Keratinocyte (primary cell): ENCODE results near the gene MAL. TPM values are rescaled to one million over a fixed set of nuclear protein-coding genes. Genes with fewer than 3 reads are reported as not detected.

Source experiments
- DNase-seq: peaks from one replicate; pipeline ENCODE4 v3.0.0-alpha.2; 2011; ENCODE audit warnings: low read depth, missing footprints, low spot score
- FAIRE-seq: peaks from 2 replicates; lab custom pipeline; 2011; peaks lifted over from hg19 to GRCh38; lab: Jason Lieb, UNC
- H2AFZ ChIP-seq: 2 replicates; pipeline ENCODE4 v1.6.0; 2012; ENCODE audit warnings: low read length, control low read depth, inconsistent platforms; ENCODE audit not compliant: control insufficient read depth
- H3K27ac ChIP-seq: 2 replicates; pipeline ENCODE4 v1.5.1; 2011; ENCODE audit warnings: low read length; ENCODE audit not compliant: control insufficient read depth, insufficient read depth
- H3K27me3 ChIP-seq: 3 replicates; pipeline ENCODE4 v1.6.0; 2011; ENCODE audit warnings: low read length; ENCODE audit not compliant: control insufficient read depth, insufficient read depth; ENCODE audit errors: extremely low read depth
- H3K36me3 ChIP-seq, 2 experiments: 2 replicates in 1 of 2; 3 replicates in 1 of 2; pipeline ENCODE4 v1.5.1; 2011; ENCODE audit warnings: low read length in 2 of 2, mild to moderate bottlenecking in 1 of 2; ENCODE audit not compliant: control insufficient read depth in 2 of 2, insufficient read depth in 2 of 2; ENCODE audit errors: extremely low read depth in 1 of 2
- H3K4me1 ChIP-seq: 3 replicates; pipeline ENCODE4 v1.5.1; 2011; ENCODE audit warnings: low read length; ENCODE audit not compliant: control insufficient read depth, insufficient read depth; ENCODE audit errors: extremely low read depth
- H3K4me2 ChIP-seq: 3 replicates; pipeline ENCODE4 v1.6.0; 2011; ENCODE audit warnings: low read depth, low read length; ENCODE audit not compliant: control insufficient read depth, insufficient read depth; ENCODE audit errors: extremely low read depth
- H3K4me3 ChIP-seq, 3 experiments: fragments of 200-600 bp in 1 of 3; sonication (generic) in 1 of 3; 2 replicates in 2 of 3; 3 replicates in 1 of 3; pipeline ENCODE4 v1.5.1; 2011 to 2016; ENCODE audit warnings: low read length in 3 of 3, mild to moderate bottlenecking in 3 of 3, control low read depth in 2 of 3, inconsistent platforms in 1 of 3, low read depth in 1 of 3, mixed read lengths in 1 of 3, mixed run types in 1 of 3, moderate library complexity in 1 of 3; ENCODE audit not compliant: control insufficient read depth in 2 of 3, insufficient read depth in 2 of 3; ENCODE audit errors: extremely low read depth in 1 of 3
- H3K79me2 ChIP-seq: 2 replicates; pipeline ENCODE4 v1.6.0; 2012; ENCODE audit warnings: low read length; ENCODE audit not compliant: control insufficient read depth, insufficient read depth
- H3K9ac ChIP-seq: 3 replicates; pipeline ENCODE4 v1.6.0; 2011; ENCODE audit warnings: low read length; ENCODE audit not compliant: control insufficient read depth, insufficient read depth; ENCODE audit errors: extremely low read depth
- H3K9me1 ChIP-seq: 3 replicates; pipeline ENCODE4 v1.6.0; 2011; ENCODE audit warnings: low read length; ENCODE audit not compliant: control insufficient read depth, insufficient read depth; ENCODE audit errors: extremely low read depth
- H3K9me3 ChIP-seq: 2 replicates; pipeline ENCODE4 v1.5.1; 2012; ENCODE audit warnings: low read depth, low read length; ENCODE audit not compliant: control insufficient read depth
- H4K20me1 ChIP-seq: 3 replicates; pipeline ENCODE4 v1.6.0; 2011; ENCODE audit warnings: low read length; ENCODE audit not compliant: control insufficient read depth, insufficient read depth; ENCODE audit errors: extremely low read depth
- CTCF ChIP-seq, 3 experiments: IDR thresholded peaks in 1 of 3; conservative IDR thresholded peaks in 1 of 3; optimal IDR thresholded peaks in 1 of 3; 2 replicates in 2 of 3; 3 replicates in 1 of 3; pipeline versions ENCODE3 to v1.5.1; 2011; ENCODE audit warnings: low read length in 3 of 3, mild to moderate bottlenecking in 3 of 3, moderate library complexity in 2 of 3, control low read depth in 1 of 3, inconsistent platforms in 1 of 3; ENCODE audit not compliant: insufficient read depth in 2 of 3; ENCODE audit errors: extremely low read depth in 1 of 3
- EZH2 ChIP-seq: IDR thresholded peaks from one replicate; pipeline ENCODE4 v1.6.1; 2012; ENCODE audit warnings: inconsistent platforms, mild to moderate bottlenecking, low read length, moderate library complexity
- dilution Hi-C: fragments of 300-500 bp; cut with MboI; formaldehyde crosslinking; loops from one replicate; pipeline ENCODE4 v1.7.0; 2020; ENCODE audit warnings: low sequenced_read_pairs; ENCODE audit not compliant: extremely low pct_ligation_motif_present
- polyA plus RNA-seq, 5 experiments: library from polyadenylated mRNA; depleted of rRNA in 3 of 5; stranded (reverse) in 3 of 5; stranded (forward) in 1 of 5; unstranded in 1 of 5; fragments of >200 nt; gene quantifications; 1 replicate in 1 of 5; 2 replicates in 3 of 5; 3 replicates in 1 of 5; pipeline versions ENCODE4 v1.2.1 to v1.2.3, GENCODE V29; 2011 to 2012; ENCODE audit warnings: missing spikeins in 2 of 5, low read depth in 1 of 5, low replicate concordance in 1 of 5

Gene MAL
- polyA plus RNA-seq, 1 donor (not counting 4 experiments of a cell fraction or from before 2014, with no cell fraction given): not detected

DNA sequence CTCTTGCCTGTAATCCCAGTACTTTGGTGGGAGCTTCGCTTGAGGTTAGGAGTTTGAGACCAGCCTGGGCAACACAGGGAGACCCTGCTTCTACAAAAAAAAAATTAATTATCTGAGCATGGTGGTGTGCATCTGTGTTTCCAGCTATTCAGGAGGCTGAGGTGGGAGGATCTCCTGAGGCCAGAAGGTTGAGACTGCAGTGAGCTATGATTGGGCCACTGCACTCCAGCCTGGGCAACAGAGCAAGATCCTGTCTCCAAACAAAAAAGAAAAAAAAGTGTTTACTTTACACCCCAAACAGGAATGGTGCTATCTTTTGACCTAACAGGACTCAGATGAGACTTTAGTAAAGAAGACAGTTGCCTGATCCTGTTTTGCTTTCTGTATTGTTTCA lies 35.6 kb downstream of the MAL start:
- no peak overlapping the region for H3K4me2 ChIP-seq
- no peaks in the 10 kb centered on the region for H3K36me3 ChIP-seq
- H3K27me3 ChIP-seq: no peaks in the 10 kb centered on the region
- H3K4me3 ChIP-seq: no peak overlapping the region
- H3K9ac ChIP-seq: no peak overlapping the region
- no peak overlapping the region for H2AFZ ChIP-seq
- H3K4me1 ChIP-seq: peaks cover 3% of the 10 kb centered on the region
- no peaks in the 10 kb centered on the region for H3K79me2 ChIP-seq
- TF ChIP-seq EZH2: no peak
- TF ChIP-seq CTCF (optimal IDR thresholded peaks at IDR 0.05 in 1 of 3, IDR thresholded peaks at IDR 0.05 in 1 of 3, conservative IDR thresholded peaks at IDR 0.05 in 1 of 3; ENCODE audit: extremely low read depth in 1 of 3, insufficient read depth in 2 of 3, low read length in 3 of 3): no peak
- no peaks in the 10 kb centered on the region for H3K9me3 ChIP-seq
- dilution Hi-C loops: no loop called here
- DNase-seq (no peak), FAIRE-seq (no peak)
- H3K9me1 ChIP-seq: no peaks in the 10 kb centered on the region
- H3K27ac ChIP-seq: no peak overlapping the region
- H4K20me1 ChIP-seq: no peaks in the 10 kb centered on the region

GRCh38 chr2:95061601-95062183 lies 36.2 kb downstream of the MAL start:
- Histone ChIP-seq H2AFZ (no peak overlapping the region), H3K9me1 (no peaks in the 10 kb centered on the region), H3K79me2 (no peaks in the 10 kb centered on the region), H3K4me2 (no peak overlapping the region), H3K27me3 (no peaks in the 10 kb centered on the region), H3K9ac (no peak overlapping the region), H3K36me3 (no peaks in the 10 kb centered on the region), H3K9me3 (no peaks in the 10 kb centered on the region), H4K20me1 (no peaks in the 10 kb centered on the region), H3K4me1 (peaks cover 3% of the 10 kb centered on the region), H3K4me3 (no peak overlapping the region), H3K27ac (no peak overlapping the region)
- DNase-seq (no peak), FAIRE-seq (no peak)
- dilution Hi-C loops: no loop called here
- TF ChIP-seq CTCF (optimal IDR thresholded peaks at IDR 0.05 in 1 of 3, IDR thresholded peaks at IDR 0.05 in 1 of 3, conservative IDR thresholded peaks at IDR 0.05 in 1 of 3; ENCODE audit: extremely low read depth in 1 of 3, insufficient read depth in 2 of 3, low read length in 3 of 3) (no peak), EZH2 (no peak)
